Stimulated activated CD4-positive, alpha-beta T cell treated with anti-CD3 and anti-CD28 coated beads, Interleukin-12 subunit alpha, Interleukin-12 subunit beta, amount 100 ng/mL, for 4 hours (primary cell): ENCODE data around the gene PARVB.

Experiments used
- DNase-seq: peaks from one replicate; pipeline ENCODE4 v3.0.0-alpha.2; 2020

PARVB gene

GRCh38 chr22:44116331-44116730 is 92.2 kb downstream of the PARVB start:
- DNase-seq, result no peak

DNA sequence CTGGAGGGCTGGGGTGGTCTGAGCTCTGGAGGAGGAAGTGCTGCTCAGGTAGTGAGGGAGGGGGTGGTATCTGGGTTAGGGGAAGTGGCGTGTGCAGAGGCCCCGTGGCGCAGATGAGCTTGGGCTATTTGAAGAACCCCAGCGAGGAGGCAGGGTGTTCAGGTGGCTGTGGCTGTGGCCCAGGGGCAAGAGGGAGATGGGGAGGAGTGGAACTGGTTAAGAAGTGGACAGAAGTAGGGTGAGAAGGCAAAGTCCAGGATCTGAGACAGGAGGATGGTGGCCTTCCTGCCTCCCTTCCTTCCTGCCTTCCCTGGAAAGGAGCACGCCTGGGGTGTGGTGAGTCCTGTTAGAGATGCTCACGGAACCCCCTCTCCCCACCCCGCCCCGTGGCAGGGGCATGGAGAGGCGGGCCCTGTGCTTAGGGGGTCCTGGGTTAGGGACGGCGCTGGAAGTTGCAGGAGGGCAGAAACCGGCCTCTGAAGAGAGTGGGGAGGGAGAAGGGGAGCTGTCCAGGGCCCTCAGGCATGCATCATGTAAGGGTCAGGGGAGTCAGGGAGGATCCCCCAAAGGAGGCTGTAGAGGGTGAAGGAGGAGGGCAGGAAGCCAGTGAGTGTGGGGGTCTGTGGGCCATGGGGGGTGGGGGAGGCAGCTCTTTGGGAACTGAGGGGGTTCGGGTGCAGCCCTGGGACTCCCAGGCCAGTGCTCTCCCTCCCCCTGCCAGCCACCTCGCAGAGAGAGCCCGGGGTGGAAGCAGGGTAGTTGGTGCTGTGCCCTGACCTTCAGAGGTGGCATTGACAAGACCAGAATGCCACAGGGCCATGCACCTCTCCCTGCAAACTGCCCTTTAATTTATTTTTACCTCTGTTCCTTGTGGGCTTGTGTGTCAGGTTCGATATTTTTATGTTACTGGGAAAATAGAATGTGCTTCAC is 92.9 kb downstream of the PARVB start:
- no peak for DNase-seq

DNA sequence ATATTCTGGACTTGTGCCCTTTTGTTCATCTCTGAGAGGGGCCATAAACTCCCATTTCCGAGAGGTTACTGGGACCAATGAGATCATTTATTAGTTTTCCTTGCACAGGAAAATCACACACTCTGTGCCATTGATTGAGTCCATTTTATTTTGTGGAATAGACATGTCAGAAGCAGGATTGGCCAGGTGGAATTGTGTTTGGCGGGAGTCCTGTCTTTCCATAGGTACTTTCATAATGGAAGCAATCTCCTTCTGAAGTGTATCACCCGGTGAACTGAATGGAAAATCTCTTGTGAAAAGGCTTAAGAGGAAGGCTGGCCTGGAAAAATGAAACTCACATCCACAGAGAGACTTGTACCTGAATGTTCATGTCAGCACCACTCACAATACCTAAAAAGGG is 93.6 kb downstream of the PARVB start:
- no peak for DNase-seq

- DNase-seq, result no peak
Observed at GRCh38 chr22:44118645-44119315, 94.7 kb downstream of the PARVB start.

DNA sequence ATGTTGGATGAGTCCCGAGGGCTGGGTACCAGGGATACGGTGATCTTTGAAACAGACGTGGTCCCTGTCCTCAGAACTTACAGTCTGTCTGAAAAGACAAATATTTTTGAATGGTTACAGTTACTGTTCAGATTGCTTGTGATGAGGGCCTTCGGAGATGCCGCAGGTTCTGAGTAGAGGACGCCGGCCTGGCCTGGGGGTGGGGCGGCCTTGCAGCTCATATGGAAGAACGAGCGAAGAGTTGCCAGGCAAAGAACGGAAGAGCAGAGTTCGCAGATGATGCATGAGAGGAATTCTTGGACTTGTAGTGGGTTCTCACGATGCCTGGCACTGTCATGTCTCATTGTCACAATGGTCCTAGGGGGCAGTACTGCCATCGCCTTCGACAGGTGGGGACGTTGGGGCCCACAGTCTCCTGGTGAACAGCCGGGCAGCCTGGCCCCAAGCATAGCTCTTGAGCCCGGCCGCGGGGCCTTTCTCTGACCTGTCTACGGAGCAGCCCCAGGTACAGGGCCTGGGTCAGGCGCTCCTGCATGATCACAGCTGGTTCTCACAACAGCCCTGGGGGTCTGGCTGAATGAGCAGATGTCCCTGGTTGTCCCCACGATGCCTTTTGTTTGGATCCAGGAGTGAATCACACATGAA is 95.7 kb downstream of the PARVB start:
- no peak for DNase-seq

- DNase-seq, result no peak
Observed at GRCh38 chr22:44120314-44120704, 96.2 kb downstream of the PARVB start.

GRCh38 chr22:44125421-44125820 is 101.3 kb downstream of the PARVB start:
- no peak for DNase-seq

DNA sequence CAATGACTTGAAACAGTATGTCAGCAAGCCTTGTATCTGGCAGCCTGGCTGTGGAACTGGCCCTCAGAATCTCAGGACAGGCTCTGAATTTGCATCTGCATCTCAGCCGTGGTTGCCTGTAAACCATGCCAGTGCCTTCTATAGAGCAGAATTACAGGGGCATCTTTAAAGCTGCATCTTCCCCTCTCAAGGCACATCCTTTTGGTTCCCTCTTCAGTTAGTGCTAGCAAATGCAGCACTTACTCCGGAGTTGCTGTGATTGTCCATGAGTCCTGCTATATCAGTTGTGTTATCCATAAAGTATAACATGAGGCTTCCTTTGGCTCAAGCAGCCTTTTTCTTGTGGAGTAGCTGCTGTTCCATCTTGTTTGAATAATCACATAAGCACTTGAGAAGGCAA is 102.7 kb downstream of the PARVB start:
- no peak for DNase-seq

- DNase-seq, result no peak
Observed at GRCh38 chr22:44127356-44127755, 103.3 kb downstream of the PARVB start.

DNA sequence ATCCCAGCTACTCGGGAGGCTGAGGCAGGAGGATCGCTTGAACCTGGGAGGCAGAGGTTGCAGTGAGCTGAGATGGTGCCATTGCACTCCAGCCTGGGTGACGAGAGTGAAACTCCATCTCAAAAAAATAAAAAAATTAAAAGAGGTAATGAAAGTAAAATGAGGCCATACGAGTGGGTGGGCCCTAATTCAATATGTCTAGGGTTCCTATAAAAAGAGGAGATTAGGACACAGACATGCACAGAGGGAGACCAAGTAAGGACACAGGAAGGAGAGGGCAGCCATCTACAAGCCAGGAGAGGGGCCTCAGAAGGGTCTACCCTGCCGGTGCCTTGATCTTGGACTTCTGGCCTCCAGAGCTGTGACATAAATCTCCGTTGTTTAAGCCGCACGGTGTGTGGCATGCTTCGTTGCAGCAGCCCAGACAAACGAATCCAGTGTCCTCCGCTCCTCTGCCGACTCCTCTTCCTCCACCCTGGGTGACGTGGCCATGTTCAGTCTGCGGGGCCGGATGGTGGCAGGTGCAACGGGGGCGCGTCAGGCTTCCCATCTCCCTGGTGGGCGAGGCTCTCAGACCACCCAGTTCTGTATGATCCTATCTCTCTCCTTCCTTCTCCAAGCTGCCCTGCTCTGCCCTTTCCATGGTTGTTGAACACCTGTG is 105.0 kb downstream of the PARVB start:
- DNase-seq, result no peak

- no peak for DNase-seq
Observed at GRCh38 chr22:44129619-44129976, 105.5 kb downstream of the PARVB start.

GRCh38 chr22:44130076-44130711 is 106.1 kb downstream of the PARVB start:
- no peak for DNase-seq

GRCh38 chr22:44131412-44131811 is 107.3 kb downstream of the PARVB start:
- no peak for DNase-seq

DNA sequence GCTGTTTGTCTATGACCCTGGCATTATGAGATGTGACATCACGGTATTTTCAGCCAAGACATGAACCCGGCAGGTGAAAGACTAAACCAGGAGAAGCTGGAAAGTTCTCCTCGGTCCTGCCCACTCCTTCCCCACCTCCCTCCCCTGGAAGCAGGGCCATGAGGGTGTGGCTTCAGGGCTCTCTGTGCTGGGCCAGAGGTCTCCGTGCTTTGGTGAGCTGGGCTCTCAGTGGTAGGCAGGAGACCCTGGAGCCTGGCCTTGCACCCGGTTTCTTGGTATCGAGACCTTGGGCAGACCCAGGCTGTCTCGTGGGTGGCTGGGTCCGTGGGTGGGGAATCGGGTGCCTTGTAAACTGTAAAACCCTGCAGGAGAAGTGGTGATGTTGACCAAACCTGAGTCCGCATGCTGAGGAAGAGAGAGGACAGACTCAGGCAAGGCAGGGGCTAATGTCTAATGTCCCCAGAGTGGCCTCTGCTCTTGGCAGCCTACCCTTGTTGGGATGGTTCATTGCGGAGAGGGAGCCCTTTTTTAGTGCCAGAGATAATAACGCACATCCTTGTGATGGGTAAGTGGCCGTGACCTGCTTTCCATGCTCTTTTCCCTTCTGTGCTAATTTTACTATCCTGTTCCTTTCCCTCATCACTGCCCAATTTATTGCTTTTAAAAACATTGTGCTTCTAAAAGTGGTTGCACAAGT is 108.0 kb downstream of the PARVB start:
- no peak for DNase-seq

GRCh38 chr22:44132724-44133123 is 108.6 kb downstream of the PARVB start:
- no peak for DNase-seq

DNA sequence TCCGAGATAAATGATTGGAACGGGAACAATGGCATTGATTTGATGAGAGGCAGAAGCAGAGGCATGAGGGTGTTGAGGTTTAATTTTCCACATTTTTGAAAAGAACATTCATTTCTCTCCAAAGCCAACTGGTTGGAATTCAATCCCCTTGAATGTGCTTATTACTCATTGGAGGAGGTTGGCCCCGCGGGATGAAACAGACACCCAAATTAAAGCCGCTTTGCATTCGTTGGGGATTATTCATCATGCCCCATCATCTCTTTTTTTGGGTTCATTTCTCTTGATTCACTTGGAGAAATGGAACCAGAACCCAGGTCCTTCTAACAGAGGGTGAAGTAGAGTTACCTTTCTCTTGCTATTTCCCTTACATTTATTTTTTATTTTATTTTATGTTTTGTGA is 109.1 kb downstream of the PARVB start:
- DNase-seq, result no peak

DNA sequence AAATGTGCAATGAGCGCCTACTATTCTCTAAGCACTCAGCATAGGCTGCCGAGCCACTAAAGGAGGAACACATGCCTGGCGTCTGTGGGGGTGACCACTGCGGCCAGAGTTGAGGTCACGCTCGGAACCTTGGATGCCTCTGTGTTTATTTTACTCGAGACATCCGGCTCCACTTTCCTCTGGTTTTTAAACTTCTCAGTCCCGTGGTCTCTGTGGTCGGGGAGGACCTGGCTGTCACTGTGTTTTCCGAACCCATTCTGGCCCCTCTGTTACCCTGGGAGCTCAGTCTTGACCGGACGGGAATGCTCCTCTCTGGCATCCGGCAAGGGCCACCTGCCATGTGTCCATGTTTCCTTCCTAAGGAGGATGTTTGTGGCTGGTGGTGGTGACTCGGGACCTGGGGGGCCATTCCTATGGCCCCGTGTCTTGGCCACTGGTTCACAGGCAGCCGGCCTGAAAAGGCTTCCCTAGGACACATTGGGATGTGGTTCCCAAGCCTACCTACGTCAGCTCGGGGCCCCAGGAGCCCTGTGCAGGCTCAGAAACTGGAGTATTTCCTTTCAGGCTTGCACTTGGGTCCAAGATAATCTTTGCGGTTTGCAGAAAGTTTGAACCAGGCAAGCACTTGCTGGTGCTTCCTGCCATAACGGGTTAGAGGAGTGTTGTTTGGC is 109.9 kb downstream of the PARVB start:
- DNase-seq, result no peak

DNA sequence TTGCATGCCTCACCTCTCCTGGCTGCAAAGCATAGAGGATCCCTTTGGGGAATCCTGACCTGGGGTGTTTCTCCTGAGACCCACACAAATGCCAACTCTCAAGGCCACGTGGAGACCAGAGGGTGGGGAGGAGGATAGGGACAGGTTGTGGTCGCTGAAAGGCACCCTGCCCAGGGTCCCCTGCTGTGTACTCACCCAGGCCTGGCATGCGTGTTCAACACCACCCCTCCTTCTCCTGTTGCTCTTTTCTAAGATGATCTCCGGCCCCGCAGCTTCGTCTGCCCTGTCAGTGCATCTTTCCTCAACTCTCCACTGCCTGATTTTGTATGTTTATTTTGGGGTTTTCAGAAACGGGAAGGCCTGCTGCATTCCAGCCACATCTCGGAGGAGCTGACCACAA is 112.0 kb downstream of the PARVB start:
- DNase-seq, result no peak

DNA sequence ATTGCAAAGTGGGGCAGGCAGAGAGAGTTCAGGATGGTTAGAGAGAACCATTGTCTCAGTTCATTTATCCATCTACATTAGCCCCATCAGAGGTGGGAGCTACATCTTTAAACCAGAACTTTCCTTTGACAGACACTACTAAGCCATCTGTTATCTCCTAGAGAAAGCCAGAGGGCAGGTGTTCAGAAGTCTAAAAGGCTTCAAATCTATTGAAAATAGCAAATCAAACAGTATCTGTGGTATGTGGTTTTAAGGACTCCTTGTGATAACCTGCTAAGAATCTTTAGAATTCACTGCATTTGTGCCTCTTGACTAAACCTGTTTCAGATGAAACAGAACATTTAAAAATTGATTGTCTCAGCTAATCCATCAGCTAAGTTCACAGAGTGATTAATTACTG is 112.7 kb downstream of the PARVB start:
- DNase-seq, result no peak

- no peak for DNase-seq
Observed at GRCh38 chr22:44137415-44137814, 113.3 kb downstream of the PARVB start.

DNA sequence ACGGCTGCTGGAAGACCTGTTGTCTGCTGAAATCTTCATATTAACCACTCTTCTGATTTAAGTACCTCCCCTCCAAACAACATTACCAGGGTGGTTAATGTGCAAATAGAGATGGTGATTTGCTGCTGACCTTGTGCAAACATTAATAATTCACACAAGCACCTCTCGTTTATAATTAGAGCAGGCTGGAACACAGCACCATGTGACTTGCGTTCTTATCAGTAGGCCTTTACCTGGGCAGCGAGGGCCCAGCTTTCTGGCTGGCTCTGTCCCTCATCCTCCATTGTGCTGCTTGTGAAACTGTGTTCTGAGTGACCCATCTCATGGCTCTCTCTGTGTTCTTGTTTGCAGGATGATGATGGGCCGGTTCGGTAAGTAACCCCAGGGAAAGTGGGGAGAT is 115.7 kb downstream of the PARVB start:
- DNase-seq, result no peak
